Stimulated activated memory B cell treated with anti-CD40 and anti-IgM and Interleukin-4, amounts not matched to agents 10 μg/mL and 1 μg/mL and 100 μg/mL, for 72 hours (primary cell): ENCODE measurements around the gene RNF166.
"Not testable (repeated sequence)": the region's sequence is repeated elsewhere in the genome, so short reads cannot be mapped to it uniquely, and the experiment has no call there.

ENCODE experiments used
- ATAC-seq: fragments of 150-1000 bp; cut with Tn5 transposase; 2 replicates; pipeline ENCODE4 v1.10.0; 2021
- H3K27ac Mint-ChIP-seq: one replicate; pipeline ENCODE4 v1.8.0; 2022; ENCODE audit warnings: mild to moderate bottlenecking, mixed read lengths
- H3K27me3 Mint-ChIP-seq: one replicate; pipeline ENCODE4 v1.8.0; 2022; ENCODE audit warnings: mixed read lengths
- H3K36me3 Mint-ChIP-seq: one replicate; pipeline ENCODE4 v1.8.0; 2022; ENCODE audit warnings: mixed read lengths
- H3K4me1 Mint-ChIP-seq: one replicate; pipeline ENCODE4 v1.8.0; 2022; ENCODE audit warnings: mixed read lengths
- H3K4me3 Mint-ChIP-seq: one replicate; pipeline ENCODE4 v1.8.0; 2022; ENCODE audit warnings: mild to moderate bottlenecking, moderate library complexity, mixed read lengths
- H3K9me3 Mint-ChIP-seq: one replicate; pipeline ENCODE4 v1.8.0; 2022; ENCODE audit warnings: mixed read lengths

The RNF166 gene

GRCh38 chr16:88671806-88672205, 34.4 kb downstream of the RNF166 start:
- no peak overlapping the region for H3K27ac Mint-ChIP-seq
- ATAC-seq: no peak

GRCh38 chr16:88669980-88670379, 36.2 kb downstream of the RNF166 start:
- Mint-ChIP-seq H3K36me3 (peaks cover 29% of the 10 kb centered on the region), H3K4me3 (no peak overlapping the region), H3K27me3 (no peaks in the 10 kb centered on the region), H3K9me3 (no peaks in the 10 kb centered on the region), H3K4me1 (peaks cover 14% of the 10 kb centered on the region), H3K27ac (no peak overlapping the region)
- no peak for ATAC-seq

More at GRCh38 chr16:88671806-88672205, 34.4 kb downstream of the RNF166 start:
- H3K36me3 Mint-ChIP-seq: peaks cover 23% of the 10 kb centered on the region
- no peaks in the 10 kb centered on the region for H3K9me3 Mint-ChIP-seq
- H3K4me3 Mint-ChIP-seq: no peak overlapping the region
- H3K27me3 Mint-ChIP-seq: no peaks in the 10 kb centered on the region
- peaks cover 14% of the 10 kb centered on the region for H3K4me1 Mint-ChIP-seq

- H3K36me3 Mint-ChIP-seq: peaks cover 29% of the 10 kb centered on the region
- ATAC-seq, H3K9me3 Mint-ChIP-seq, H3K27ac Mint-ChIP-seq, H3K27me3 Mint-ChIP-seq, H3K4me3 Mint-ChIP-seq: not testable (repeated sequence)
- peaks cover 14% of the 10 kb centered on the region for H3K4me1 Mint-ChIP-seq
These were observed 36.7 kb downstream of the RNF166 start for GRCh38 chr16:88669493-88669892.

GRCh38 chr16:88667461-88667860, 38.7 kb downstream of the RNF166 start:
- no peak overlapping the region for H3K4me3 Mint-ChIP-seq
- peaks cover 15% of the 10 kb centered on the region for H3K36me3 Mint-ChIP-seq
- H3K9me3 Mint-ChIP-seq: no peaks in the 10 kb centered on the region
- H3K27ac Mint-ChIP-seq: no peak overlapping the region
- no peak for ATAC-seq
- no peaks in the 10 kb centered on the region for H3K27me3 Mint-ChIP-seq
- peaks cover 12% of the 10 kb centered on the region for H3K4me1 Mint-ChIP-seq

GRCh38 chr16:88665570-88665969, 40.6 kb downstream of the RNF166 start:
- H3K27ac Mint-ChIP-seq: no peak overlapping the region
- peaks cover 15% of the 10 kb centered on the region for H3K36me3 Mint-ChIP-seq
- no peaks in the 10 kb centered on the region for H3K9me3 Mint-ChIP-seq
- ATAC-seq: no peak
- no peaks in the 10 kb centered on the region for H3K27me3 Mint-ChIP-seq
- H3K4me1 Mint-ChIP-seq: peaks cover 27% of the 10 kb centered on the region
- H3K4me3 Mint-ChIP-seq: no peak overlapping the region

- Mint-ChIP-seq H3K36me3 (peaks cover 15% of the 10 kb centered on the region), H3K4me3 (peak overlapping the region; percentile 5), H3K4me1 (peaks cover 27% of the 10 kb centered on the region), H3K27ac (no peak overlapping the region), H3K9me3 (no peaks in the 10 kb centered on the region), H3K27me3 (no peaks in the 10 kb centered on the region)
- ATAC-seq: no peak
These were observed 41.1 kb downstream of the RNF166 start for GRCh38 chr16:88665148-88665547.

GRCh38 chr16:88662843-88663606, 43.2 kb downstream of the RNF166 start, which contains the start of gene MVD:
Gene MVD (minus strand): TSS chr16:88663091. CDS start chr16:88663080, 11 bp downstream.
- Mint-ChIP-seq H3K4me3 (peak within 1 kb of the TSS; percentile 84), H3K27ac (peak within 1 kb of the TSS; percentile 93), H3K36me3 (peaks cover 12% of the 10 kb centered on the region), H3K27me3 (no peaks in the 10 kb centered on the region), H3K9me3 (no peaks in the 10 kb centered on the region), H3K4me1 (peaks cover 34% of the 10 kb centered on the region)
- peak; percentile 99 for ATAC-seq

GRCh38 chr16:88662222-88662842, 43.9 kb downstream of the RNF166 start:
- Mint-ChIP-seq H3K4me1 (peaks cover 31% of the 10 kb centered on the region), H3K27ac (peak overlapping the region; percentile 93), H3K36me3 (peaks cover 12% of the 10 kb centered on the region), H3K27me3 (no peaks in the 10 kb centered on the region), H3K4me3 (peak overlapping the region; percentile 84), H3K9me3 (no peaks in the 10 kb centered on the region)
- ATAC-seq: no peak

GRCh38 chr16:88661468-88661867, 44.7 kb downstream of the RNF166 start:
- Mint-ChIP-seq H3K27ac (peak overlapping the region; percentile 93), H3K36me3 (peaks cover 13% of the 10 kb centered on the region)
- ATAC-seq: no peak

GRCh38 chr16:88659160-88659559, 47.0 kb downstream of the RNF166 start:
- no peak overlapping the region for H3K4me3 Mint-ChIP-seq
- H3K36me3 Mint-ChIP-seq: peaks cover 23% of the 10 kb centered on the region
- no peaks in the 10 kb centered on the region for H3K9me3 Mint-ChIP-seq
- H3K4me1 Mint-ChIP-seq: peaks cover 31% of the 10 kb centered on the region
- peak overlapping the region; percentile 14 for H3K27ac Mint-ChIP-seq
- H3K27me3 Mint-ChIP-seq: no peaks in the 10 kb centered on the region
- no peak for ATAC-seq

More at GRCh38 chr16:88661468-88661867, 44.7 kb downstream of the RNF166 start:
- no peaks in the 10 kb centered on the region for H3K9me3 Mint-ChIP-seq
- no peaks in the 10 kb centered on the region for H3K27me3 Mint-ChIP-seq
- H3K4me3 Mint-ChIP-seq: peak overlapping the region; percentile 84
- peaks cover 28% of the 10 kb centered on the region for H3K4me1 Mint-ChIP-seq

- Mint-ChIP-seq H3K4me1 (peaks cover 28% of the 10 kb centered on the region), H3K36me3 (peaks cover 26% of the 10 kb centered on the region), H3K9me3 (no peaks in the 10 kb centered on the region), H3K27me3 (no peaks in the 10 kb centered on the region), H3K4me3 (no peak overlapping the region), H3K27ac (peak overlapping the region; percentile 14)
- no peak for ATAC-seq
These were observed 47.5 kb downstream of the RNF166 start for GRCh38 chr16:88658714-88659113.

- Mint-ChIP-seq H3K27ac (no peak overlapping the region), H3K4me1 (peaks cover 30% of the 10 kb centered on the region), H3K36me3 (peaks cover 34% of the 10 kb centered on the region), H3K4me3 (no peak overlapping the region), H3K9me3 (no peaks in the 10 kb centered on the region), H3K27me3 (no peaks in the 10 kb centered on the region)
- ATAC-seq: no peak
These were observed 48.8 kb downstream of the RNF166 start for GRCh38 chr16:88657371-88657770.

GRCh38 chr16:88656291-88656980, 49.8 kb downstream of the RNF166 start:
- no peak overlapping the region for H3K27ac Mint-ChIP-seq

GRCh38 chr16:88655733-88656281, 50.4 kb downstream of the RNF166 start:
- Mint-ChIP-seq H3K9me3 (no peaks in the 10 kb centered on the region), H3K4me1 (peaks cover 28% of the 10 kb centered on the region), H3K4me3 (no peak overlapping the region), H3K27ac (no peak overlapping the region), H3K27me3 (no peaks in the 10 kb centered on the region), H3K36me3 (peaks cover 34% of the 10 kb centered on the region)
- no peak for ATAC-seq

More at GRCh38 chr16:88656291-88656980, 49.8 kb downstream of the RNF166 start:
- Mint-ChIP-seq H3K4me3 (no peak overlapping the region), H3K9me3 (no peaks in the 10 kb centered on the region), H3K27me3 (no peaks in the 10 kb centered on the region), H3K4me1 (peaks cover 30% of the 10 kb centered on the region), H3K36me3 (peaks cover 34% of the 10 kb centered on the region)
- ATAC-seq: no peak

- Mint-ChIP-seq H3K27ac (no peak overlapping the region), H3K9me3 (no peaks in the 10 kb centered on the region), H3K27me3 (no peaks in the 10 kb centered on the region), H3K36me3 (peaks cover 34% of the 10 kb centered on the region), H3K4me1 (peaks cover 27% of the 10 kb centered on the region), H3K4me3 (no peak overlapping the region)
- ATAC-seq: no peak
These were observed 51.0 kb downstream of the RNF166 start for GRCh38 chr16:88655053-88655732.
